Omental fat pad (tissue), 4 donors: ENCODE results near the gene ARHGAP12. TPM values are rescaled to one million over a fixed set of nuclear protein-coding genes. Genes with fewer than 3 reads are reported as not detected.

ENCODE experiments used
- ATAC-seq: fragments of 150-250 bp; one replicate; pipeline ENCODE4 v1.9.1; 2016; ENCODE audit warnings: mild to moderate bottlenecking, moderate library complexity; ENCODE audit not compliant: low FRiP score
- DNase-seq: peaks from one replicate; pipeline ENCODE4 v3.0.0-alpha.2; 2019; ENCODE audit warnings: low spot score
- total RNA-seq, 4 donors: library from RNA; depleted of rRNA; stranded (reverse); fragments of >200 nt; gene quantifications; one replicate each; pipeline ENCODE4 v1.1.0, GENCODE V29; 2016
- TF ChIP-seq, protein P1 (sequence below), 3 donors: fragments of 450-650 bp; IDR thresholded peaks; one replicate each; pipeline ENCODE4 v1.5.1; 2016 to 2017; ENCODE audit warnings: antibody characterized with exemption in 3 of 3, mild to moderate bottlenecking in 3 of 3, moderate library complexity in 2 of 3

Gene ARHGAP12
- total RNA-seq, 4 donors from 2014 or later: 20.4 to 47.4 (median 33.1) TPM

DNA sequence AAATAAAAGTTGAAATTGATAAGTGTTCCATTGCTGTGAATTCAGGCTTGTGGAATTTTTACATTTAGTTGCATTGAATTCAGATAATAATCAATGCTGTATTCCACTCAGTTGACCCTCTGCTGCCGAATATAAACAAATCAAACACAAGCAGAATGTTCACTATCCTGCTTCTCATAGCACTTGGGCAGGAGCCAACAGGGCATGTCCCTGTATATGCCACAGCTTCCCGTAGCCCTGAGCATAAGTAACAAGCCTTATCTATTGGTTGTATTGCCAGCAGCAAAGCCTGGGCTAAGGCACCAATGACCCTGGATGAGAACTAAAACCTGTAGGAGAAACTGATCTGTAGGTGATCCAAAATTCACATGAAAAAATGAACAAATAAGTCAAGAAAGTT is 145.9 kb downstream of the ARHGAP12 start:
- no peak for DNase-seq
- TF ChIP-seq, protein P1, sequence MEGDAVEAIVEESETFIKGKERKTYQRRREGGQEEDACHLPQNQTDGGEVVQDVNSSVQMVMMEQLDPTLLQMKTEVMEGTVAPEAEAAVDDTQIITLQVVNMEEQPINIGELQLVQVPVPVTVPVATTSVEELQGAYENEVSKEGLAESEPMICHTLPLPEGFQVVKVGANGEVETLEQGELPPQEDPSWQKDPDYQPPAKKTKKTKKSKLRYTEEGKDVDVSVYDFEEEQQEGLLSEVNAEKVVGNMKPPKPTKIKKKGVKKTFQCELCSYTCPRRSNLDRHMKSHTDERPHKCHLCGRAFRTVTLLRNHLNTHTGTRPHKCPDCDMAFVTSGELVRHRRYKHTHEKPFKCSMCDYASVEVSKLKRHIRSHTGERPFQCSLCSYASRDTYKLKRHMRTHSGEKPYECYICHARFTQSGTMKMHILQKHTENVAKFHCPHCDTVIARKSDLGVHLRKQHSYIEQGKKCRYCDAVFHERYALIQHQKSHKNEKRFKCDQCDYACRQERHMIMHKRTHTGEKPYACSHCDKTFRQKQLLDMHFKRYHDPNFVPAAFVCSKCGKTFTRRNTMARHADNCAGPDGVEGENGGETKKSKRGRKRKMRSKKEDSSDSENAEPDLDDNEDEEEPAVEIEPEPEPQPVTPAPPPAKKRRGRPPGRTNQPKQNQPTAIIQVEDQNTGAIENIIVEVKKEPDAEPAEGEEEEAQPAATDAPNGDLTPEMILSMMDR (IDR thresholded peaks at IDR 0.05): no peak
- ATAC-seq: no peak

DNA sequence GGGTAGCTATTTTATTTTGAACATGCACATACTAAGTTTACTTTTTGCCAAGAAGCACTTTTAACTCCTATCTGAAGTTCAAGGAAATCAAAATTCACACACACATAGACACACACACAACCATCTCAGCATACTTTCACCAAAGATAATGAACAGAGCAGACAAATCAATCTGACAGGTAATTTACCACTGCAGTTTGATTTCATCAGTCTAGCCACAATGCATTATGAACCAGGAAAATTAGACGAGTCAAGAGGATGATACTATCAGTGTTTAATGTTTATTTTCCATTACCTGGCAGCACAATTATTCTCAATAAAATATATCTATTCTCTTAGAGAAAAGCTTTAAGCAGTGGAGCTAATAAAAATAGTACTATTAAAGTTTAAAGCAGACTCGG is 147.9 kb downstream of the ARHGAP12 start:
- DNase-seq (no peak), ATAC-seq (no peak)
- TF ChIP-seq, protein P1 (IDR thresholded peaks at IDR 0.05): no peak

DNA sequence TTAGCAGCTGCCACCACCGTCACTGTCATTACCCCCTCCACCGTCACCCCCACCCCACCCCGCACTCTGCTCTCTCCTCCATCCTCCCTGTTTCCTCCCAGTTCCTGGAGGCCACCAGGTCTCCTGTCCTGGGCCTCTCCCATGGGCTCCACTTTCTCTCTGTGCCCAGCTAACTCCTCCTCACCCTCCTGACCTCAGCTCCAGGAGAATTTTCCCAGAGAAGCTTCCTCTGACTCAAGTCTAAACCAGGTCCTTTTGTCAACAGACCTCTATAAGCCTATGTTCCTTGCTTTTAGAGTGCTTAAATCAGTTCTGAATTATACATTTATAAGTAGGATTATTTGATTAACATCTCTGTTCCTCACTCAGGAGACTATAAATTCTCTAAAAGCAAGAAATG is 150.0 kb downstream of the ARHGAP12 start:
- no peak for ATAC-seq
- DNase-seq: no peak
- TF ChIP-seq, protein P1 (IDR thresholded peaks at IDR 0.05): no peak

DNA sequence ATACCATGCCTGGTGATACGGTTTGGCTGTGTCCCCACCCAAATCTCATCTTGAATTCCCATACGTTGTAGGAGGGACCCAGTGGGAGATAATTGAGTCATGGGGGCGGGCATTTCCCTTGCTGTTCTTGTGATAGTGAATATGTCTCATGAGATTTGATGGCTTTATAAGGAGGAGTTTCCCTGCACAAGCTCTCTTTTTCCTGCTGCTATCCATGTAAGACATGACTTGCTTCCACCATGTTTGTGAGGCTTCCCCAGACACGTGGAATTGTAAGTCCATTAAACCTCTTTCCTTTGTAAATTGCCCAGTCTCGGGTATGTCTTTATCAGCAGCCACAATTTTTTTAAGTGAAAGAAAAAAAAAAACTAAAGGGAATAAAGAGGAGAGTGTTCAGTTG is 152.5 kb downstream of the ARHGAP12 start:
- TF ChIP-seq, protein P1 (IDR thresholded peaks at IDR 0.05): no peak
- DNase-seq (no peak), ATAC-seq (no peak)

DNA sequence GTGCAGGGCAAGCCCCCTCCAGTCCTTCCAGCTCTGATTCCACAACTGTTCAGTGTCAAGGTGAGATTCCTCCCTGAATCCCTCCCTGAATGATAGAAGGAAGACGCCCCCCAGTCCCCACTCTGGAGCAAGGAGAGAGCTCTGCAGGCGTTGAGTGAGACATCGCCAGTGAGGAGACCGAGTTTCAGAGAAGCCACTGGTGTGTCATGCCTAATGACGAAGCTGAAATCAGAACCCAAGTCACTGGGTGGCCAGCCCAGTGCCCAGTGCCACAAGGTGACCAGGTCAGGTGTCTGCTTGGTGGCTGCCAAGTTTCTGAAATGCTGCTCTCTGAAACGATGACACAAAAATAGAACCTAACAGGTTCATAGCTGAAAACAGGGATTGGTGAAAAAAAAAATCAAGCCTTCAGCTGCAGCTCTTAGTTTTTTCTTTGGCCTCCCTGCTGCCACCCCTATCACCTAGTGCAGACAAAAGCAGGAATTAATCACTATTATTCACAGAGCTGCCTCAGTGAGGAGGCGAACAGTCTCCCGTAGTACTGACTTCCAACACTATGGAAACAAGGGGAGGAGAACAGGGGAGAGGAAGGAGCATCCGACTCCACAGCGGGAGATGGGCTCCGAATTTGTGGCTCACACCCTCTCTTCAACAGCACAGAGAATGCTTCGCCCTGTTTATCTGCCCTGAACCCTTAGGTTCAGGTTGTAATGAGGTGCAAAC is 153.5 kb downstream of the ARHGAP12 start:
- TF ChIP-seq, protein P1 (IDR thresholded peaks at IDR 0.05): no peak
- DNase-seq: no peak
- ATAC-seq: no peak

DNA sequence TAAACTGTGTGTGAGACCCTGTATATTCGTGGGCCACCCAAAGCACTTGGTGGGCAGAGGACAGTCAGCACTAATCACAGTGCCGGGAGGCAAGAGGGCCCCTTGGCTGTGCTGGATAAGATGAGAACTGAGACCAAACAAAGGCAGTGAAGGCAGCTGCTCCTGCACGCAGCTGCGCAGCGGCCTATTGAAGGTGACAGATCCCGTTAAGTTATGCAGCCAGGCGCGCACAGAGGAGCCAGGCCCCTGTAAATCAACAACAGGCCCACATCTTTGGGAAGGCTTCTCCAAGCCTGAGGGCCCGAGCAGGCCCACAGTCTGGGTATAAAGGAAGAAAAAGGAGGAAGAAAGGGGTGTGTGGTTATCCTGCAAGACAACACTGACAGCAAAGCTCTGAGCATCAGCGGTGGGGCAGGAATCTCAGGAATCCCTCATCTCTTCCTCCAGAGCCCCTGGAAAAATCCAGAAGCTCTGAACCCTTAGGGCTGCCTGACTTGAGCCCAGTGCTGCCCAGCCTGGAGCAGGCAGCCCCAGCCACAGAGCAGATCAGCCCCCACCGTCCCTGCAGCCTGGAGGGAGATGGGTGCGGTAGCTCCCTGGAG is 154.2 kb downstream of the ARHGAP12 start:
- TF ChIP-seq, protein P1 (IDR thresholded peaks at IDR 0.05): no peak
- no peak for ATAC-seq
- DNase-seq: no peak

DNA sequence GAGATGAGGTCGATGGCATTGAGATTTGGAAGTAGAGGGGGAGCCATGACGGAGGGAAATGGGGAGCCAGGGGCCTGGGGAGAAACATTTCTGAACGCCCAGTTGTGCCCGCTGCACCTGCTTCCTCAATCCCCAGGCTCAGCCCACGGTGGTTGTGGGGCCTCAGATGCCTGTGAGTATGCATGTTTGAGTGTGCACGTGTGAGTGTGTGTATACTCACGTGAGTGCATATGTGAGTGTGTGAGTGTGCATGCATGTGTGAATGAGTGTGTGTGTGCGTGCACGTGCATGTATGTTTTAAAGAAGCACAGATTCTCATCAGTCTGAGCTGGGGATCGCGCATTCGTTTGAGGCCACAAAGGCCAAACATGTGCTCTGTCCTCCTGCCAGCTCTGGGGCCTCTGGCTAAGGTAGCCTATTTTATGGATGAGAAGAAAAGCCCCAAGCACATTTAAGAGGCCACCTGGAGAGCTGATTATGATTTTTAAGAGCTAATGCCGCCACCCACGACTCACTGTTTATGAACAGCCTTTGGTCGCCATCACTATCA is 154.8 kb downstream of the ARHGAP12 start:
- no peak for ATAC-seq
- no peak for DNase-seq
- TF ChIP-seq, protein P1 (IDR thresholded peaks at IDR 0.05): no peak
